ENCODE measurements around the gene CEP57. TPM values are rescaled to one million over a fixed set of nuclear protein-coding genes. Genes with fewer than 3 reads are reported as not detected.
"Not testable (repeated sequence)": the region's sequence is repeated elsewhere in the genome, so short reads cannot be mapped to it uniquely, and the experiment has no call there.

The CEP57 gene
- total RNA-seq, 1 donor from 2014 or later: 79.2 TPM

DNA sequence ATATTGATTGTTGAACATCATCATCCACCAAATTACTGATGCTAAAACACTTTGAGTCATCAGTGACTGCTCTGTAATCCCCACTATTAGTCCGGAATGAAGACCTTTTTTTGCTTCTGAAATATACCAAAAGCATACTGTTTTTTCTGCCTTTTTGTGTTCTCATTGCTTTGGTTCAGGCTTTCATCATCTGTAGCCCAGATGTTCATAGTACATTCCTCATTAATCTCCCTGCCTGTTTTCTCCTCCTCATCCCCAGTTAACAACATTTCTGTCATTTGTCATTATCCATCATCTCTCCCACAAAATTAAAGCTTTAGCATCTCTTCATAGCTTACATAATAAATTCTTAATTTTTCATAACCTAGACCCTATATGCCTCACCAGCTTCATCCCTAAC lies 9.2 kb downstream of the CEP57 start:
- no peak for DNase-seq

DNA sequence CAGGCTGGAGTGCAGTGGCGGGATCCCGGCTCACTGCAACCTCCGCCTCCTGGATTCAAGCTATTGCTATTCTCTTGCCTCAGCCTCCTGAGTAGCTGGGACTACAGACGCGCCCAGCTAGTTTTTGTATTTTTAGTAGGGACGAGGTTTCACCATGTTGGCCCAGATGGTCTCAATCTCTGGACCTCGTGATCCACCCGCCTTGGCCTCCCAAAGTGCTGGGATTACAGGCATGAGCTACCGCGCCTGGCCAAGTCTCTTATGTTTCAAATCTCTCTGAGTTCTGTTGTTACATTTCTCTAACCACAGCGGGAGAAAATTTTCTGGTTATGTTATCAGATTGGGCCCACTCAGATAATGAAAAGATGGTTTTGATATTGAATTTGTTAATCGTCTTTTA lies 10.1 kb downstream of the CEP57 start:
- DNase-seq: no peak

DNA sequence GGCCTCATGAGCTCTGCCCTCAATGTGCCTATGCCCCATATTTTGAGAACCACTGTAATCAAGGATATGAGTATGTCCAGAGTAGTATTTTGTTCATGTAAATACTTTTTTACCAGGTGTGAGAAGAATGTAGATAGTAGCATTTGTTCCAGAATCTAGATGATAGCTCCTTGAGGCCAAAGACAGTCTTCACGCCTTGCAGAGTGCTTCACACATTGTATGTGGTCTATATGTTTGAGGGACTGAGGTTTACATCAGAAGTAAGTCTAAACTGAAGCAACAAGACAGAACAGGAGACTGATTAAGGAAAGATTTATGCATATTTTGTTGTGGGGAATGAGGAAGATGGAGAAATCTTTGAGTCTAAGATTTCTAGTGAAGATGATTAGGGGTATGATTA lies 12.5 kb downstream of the CEP57 start:
- no peak for DNase-seq

DNA sequence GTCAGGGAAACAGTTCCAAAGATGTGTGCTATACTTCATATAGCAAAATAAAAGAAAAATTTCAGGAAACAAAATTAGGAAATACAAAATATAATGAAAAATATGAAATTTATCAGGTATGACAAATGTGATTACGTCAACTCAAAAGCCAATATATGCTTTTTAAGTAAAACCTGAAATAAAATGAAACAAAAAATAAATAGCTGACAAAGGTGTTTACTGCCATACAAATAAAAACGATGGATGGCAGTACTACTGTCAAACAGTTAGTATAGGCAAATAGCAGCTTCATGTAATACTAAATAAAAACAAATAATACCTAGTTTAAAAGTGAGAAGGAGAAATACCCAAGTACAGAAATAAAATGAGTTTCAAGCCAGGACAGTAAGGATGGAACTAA lies 13.7 kb downstream of the CEP57 start:
- DNase-seq: no peak

DNA sequence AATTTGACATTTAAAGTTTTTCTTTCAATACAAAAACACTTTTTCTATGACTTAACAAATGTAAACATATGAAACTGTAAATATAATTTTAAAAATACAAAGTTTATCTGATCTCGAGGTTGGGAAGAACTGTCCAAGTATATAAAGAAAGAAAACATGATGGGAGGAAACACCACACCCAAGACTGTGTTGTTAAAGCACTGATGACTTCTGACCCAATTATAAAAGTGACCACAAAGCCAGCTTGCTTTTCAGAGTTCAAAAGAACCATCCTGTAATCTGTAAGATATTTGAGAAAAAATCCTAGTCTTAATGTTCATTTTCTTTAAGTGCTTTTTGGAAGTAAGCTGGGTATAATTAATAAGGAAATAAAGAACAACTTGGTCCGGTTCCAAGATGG lies 15.6 kb downstream of the CEP57 start:
- DNase-seq: no peak

DNA sequence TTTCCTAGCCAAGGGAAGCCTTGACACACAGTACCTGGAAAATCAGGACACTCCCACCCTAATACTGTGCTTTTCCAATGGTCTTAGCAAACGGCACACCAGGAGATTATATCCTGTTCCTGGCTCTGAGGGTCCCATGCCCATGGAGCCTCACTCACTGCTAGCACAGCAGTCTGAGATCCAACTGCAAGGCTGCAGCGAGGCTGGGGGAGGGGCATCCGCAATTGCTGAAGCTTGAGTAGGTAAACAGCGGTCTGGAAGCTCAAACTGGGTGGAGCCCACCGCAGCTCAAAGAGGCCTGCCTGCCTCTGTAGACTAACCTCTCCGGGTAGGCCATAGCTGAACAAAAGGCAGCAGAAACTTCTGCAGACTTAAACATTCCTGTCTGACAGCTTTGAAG lies 16.2 kb downstream of the CEP57 start:
- not testable (repeated sequence) for DNase-seq

DNA sequence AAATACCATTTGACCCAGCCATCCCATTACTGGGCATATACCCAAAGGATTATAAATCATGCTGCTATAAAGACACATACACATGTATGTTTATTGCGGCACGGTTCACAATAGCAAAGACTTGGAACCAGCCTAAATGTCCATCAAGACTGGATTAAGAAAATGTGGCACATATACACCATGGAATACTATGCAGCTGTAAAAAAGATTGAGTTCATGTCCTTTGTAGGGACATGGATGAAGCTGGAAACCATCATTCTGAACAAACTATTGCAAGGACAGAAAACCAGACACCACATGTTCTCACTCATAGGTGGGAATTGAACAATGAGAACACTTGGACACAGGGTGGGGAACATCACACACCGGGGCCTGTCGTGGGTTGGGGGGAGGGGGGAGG lies 20.8 kb downstream of the CEP57 start:
- DNase-seq: not testable (repeated sequence)

DNA sequence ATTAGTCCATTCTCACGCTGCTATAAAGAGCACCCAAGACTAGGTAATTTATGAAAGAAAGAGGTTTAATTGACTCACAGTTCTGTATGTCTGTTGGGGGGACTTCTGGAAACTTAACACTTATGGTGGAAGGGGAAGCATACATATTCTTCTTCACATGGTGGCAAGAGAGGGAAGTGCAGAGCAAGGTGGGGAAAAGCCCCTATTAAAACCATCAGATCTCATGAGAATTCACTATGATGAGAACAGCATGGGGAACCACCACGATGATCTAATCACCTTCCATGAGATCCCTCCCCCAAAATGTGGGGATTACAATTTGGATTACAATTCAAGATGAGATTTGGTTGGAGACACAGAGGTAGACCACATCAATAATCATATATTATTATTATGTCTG lies 25.7 kb downstream of the CEP57 start:
- DNase-seq: no peak

DNA sequence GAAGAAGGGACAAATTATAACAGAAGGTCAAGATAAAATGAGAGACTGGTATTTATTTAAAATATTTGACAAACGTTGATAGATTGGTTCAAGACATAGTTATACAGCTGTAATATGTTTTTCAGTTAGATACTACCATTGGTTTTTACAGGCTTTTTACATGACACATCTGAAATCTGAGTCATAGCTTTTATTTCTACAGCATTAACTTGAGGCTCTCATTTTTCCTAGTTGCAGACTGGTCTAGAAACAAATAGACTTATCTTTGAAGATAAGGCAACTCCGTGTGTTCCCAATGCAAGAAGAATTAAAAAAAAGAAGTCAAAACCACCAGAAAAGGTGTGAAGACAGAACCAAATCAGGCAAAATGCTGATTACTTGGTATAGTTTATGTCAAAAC lies 31.3 kb downstream of the CEP57 start:
- DNase-seq: no peak

DNA sequence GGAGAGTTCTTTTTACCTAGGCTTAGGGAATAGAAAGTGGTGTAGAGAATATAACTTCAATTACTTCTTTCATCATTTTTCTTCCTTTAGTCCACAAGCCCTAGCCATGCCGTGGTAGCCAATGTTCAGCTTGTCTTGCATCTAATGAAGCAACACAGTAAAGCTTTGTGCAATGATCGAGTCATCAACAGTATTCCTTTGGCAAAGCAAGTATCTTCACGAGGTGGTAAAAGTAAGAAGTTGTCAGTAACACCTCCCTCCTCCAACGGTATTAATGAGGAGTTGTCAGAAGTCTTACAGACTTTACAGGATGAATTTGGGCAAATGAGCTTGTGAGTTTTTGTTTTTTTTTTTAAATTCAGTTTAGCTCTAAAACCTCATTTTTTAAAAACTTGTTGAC lies 37.4 kb downstream of the CEP57 start:
- no peak for DNase-seq

DNA sequence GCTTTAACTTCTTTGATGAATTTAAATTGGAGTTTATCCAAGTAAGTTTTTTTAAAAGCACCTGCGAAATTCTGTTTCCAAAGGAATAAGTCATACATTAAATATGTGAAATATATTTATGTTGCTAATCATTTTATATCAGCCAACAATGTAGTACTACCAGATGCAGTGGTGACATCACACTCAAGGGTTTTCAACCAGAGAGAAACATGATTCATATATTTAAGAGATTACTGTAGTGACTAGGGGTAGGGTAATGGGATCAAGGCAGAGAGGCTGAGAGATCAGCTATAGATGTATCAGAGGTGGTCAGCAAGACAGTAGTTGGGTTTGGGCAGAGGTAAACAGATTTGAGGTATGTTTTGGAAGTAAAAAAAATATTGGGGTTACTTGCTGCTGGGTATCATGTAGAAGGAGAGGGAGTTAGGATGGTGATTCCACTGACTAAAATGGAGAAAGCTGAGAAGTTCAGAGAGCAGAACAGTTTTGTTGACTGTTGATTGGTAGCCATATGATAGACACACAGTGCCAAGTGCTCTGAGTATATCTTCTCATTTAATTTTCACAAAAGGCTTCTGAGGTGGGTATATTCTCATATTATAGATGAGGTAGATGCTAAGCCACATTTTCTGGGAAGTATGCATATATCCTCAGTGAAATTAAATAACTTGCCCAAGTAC lies 39.4 kb downstream of the CEP57 start:
- no peak for DNase-seq

DNA sequence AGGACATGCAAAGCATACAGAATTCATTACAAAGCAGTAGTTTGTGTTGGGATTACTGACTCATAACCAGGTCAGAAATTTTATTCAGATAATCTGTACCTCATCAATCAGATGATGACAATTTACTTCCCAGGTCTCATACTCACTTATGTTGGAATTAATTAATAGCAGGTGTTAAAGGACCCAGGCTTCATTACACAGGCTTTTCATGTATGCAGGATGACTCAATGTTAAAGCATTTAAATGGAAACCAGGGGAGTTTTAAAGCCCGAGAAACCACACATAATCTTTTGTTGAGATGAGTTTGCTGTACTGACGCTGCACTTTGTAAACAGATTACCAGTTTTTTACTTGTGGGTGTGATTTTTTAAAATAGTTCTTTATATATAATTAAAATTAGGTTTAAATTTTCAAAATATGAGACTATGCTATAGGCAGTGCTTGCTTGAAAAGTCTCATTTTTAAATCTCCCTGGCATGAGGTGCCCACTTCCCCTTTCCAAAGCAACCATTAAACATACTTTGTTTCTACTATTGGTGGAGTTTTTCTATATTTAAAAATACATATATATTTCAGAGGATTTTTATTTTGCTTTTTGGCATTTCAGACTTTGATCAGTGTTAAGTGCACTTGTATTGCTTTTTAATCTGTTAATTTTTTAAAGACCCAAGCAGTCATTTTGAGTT lies 41.0 kb downstream of the CEP57 start:
- DNase-seq: no peak

DNA sequence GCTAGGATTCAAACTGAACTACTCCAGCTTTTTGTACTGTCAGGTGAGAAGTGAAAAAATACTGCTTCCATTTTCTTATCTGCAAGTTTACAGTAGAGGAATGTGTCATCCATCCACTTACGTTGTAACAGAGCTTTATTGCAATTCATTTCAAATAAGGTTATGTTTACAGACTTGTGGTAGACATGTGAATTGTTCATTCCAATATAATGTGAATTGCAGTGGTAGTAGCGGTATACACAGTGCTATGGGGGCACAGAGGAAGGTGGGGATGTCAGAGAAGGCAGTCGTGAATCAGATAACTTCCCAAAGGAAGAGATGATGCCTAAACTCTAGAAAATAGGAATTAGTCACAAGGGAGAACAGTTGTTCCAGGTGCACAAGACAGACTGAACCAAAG lies 42.5 kb downstream of the CEP57 start:
- no peak for DNase-seq

DNA sequence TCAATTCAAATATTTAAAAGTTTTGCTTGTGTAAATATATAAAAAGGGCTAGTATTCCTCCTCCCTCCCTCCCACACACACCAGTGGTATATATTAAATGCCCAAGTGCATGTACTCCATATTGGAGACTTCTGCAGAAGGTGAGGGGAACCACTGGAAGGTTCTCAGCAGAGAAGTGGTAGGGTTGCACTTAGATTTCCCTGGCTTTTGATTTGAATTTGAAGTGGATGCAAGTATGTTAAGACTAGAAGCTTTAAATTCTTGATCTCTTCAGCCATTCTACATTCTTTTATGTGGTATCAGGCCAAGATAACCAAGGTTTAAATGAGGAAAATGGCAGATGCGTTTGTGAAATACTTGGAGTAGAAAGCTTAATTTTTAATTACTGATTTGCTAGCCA lies 43.1 kb downstream of the CEP57 start:
- DNase-seq: no peak

DNA sequence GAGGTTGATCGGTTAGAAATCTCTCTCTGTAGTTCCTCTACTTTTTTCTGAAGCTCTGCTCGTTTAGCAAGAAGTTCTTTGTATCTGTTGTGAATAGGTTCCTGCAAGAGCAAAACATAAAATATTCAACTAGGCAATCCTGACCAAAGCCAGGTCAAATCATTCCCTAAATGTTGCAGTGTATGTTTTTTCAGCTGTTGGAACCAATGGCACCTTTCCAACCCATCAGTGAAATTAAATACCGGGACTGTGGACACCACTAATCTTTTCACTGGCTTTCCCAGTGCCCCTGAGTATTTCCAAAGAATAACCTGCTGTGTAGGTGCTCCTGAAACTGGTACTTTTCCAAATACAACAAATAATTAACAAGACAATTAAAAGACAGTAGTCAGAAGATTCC lies 45.1 kb downstream of the CEP57 start:
- DNase-seq: peak; percentile 37

DNA sequence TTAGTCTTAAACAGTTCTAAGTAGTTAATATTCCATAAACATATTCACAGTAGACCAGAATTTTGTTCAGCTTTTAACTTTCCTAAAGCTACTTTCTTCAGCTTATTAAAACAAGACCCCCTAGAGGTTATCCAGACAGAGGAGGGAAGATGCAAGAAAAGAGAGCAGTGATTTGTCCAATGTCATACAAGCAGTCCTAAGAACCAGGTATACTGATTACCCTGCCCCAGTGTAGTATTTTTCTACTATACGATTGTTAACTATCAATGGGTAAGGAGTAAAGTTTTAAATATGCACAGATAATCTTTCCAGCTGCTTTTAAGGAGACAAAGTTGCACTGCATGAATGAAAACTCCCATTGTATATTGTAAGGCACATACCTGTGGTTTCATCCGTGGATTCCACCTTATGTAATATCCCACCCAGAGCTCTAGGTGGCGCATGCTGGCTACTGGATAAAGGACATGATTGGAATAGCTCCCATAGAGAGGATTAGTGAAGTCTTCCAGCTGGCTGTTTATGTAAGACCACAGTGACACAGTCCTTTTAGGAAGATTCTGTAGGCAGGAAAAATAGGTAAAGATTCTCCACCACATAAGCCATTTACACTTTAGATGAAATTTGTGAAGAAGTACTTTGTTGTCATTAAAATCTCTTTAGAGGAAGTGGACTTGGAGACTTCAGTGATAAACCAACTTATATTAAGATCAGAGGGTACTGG lies 45.6 kb downstream of the CEP57 start:
- DNase-seq: peak; percentile 89

DNA sequence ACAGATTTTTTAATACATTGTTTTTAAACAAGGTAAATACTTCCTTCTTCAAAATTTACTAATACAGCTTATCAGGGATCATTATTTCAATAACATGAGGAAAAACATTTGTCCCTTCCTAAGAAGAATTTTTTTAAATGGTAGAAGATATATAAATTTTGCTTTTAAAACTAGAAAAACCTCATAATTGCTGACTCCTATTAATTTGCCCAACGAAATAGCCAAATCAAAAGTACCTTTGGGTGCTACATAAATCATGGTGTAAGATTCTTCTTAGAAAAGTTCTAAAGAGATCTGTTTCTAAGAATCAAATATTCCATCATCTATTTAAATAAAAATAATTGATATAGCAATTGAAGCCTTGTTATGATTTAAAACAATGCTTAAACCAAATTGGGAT lies 54.9 kb downstream of the CEP57 start:
- no peak for DNase-seq

DNA sequence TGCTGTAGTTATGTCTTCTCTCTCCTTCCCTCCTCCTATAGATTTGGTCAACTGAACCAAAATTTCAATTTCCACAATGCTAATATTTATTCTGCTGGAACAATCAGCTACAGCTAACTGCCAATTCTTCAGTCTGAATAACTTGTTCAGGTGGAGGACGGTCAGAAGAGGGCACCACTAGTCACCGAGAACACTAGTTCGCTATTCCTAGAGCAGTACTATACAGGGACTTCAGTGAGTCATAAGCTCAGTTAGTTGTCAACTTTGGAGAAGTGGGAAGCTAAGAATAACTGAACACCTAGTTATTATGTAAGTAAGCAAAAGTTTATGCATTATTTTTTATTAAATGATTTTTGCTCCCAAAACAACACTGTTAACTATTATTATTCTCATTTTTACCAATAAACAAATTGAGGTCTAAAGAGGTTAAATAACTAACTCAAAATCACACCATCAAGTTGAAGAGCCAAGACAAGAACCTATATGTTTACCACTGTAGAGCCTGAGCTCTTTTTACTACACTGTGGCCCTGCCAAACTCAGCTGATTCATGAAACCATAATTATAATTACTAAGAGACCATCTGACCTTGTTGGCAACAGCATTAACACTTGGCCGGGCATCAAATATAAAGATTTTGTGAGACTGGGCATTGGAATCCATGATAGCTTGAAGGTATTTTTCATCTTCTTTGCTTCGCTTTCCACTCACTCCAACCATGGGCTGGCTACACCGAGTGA lies 59.0 kb downstream of the CEP57 start:
- peak; percentile 50 for DNase-seq

DNA sequence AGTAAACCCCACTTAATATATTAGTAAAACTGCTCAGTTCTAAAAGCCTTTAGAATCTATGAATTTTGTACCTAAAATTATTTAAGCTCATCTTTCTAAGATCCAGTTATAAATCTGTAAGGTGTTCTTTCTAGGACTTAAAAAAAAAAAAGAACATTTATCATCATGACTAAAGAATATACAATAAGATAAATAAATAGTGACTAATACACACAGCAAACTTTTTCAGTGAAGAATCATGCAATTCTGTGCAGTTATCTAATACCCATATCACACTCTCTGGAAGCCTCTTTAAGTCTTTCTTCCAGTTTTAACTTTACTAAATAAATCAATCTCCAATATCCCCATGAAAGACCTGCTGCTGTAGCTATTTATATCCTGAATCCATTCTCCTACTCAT lies 59.8 kb downstream of the CEP57 start:
- DNase-seq: no peak

DNA sequence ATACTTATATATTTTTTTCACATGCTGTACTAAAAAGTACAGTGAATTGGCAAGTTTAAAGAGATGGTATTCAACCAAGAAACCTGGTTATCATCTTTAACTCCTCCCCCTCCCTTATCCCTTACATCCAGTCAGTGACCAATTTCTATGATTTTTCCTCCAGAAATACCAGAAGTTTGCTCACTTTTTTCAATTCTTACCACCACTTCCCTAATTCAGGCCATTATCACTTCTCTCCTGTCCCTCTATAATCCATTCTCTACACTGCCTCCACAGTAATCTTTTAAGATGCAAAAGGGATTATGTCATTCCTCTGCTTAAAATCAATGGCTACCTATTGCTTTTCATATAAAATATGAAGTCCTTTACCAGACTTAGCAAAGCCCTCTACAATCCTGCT lies 62.8 kb downstream of the CEP57 start:
- no peak for DNase-seq

DNA sequence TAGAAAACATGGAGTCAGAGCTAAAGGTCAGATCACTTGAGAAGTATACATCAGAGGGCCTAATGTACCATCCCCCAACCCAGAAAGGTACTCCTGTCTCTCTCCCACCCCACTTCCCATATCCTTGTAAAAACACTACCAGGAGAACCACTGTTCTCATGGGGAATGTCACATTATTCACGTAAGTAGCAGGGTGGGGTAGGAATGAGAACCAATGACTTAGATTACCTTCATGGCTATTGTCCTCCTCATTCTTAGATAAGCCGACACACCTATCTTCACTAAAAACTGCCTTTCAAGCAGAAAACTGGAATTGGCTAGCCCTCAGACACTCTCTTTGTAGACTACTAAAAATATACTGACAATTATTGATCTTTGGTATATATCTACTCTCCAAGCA lies 63.6 kb downstream of the CEP57 start:
- no peak for DNase-seq

DNA sequence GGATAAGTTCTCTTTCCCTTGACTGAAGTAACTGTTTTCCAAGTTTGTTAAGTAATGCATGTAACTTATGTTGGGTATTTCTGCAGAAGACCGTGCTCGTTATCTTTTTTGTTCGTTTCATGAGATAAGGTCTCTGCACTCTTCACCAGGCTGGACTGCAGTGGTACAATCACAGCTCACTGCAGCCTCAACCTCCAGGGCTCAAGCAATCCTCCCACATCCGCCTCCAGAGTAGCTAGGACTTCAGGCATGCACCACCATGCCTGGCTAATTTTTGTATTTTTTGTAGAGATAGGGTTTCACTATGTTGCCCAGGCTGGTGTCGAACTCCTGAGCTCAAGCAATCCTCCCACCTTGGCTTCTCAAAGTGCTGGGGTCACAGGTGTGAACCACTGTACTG lies 64.1 kb downstream of the CEP57 start:
- not testable (repeated sequence) for DNase-seq

DNA sequence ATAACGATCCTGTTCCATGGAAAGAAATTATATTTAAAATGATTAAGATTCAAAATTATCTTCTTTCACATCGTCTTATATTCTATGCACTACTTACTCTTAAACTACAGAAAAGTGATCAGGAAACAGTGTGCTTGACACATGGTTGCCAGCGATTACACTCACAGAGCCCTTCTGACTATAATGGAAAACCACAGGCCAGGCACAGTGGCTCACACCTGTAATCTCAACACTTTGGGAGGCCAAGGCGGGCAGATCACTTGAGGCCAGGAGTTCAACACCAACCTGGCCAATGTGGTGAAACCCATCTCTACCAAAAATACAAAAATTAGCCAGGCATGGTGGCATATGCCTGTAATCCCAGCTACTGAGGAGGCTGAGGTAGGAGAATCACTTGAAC lies 69.7 kb downstream of the CEP57 start:
- DNase-seq: not testable (repeated sequence)
